Measurements from ENCODE around the gene RORC.

The RORC gene

GRCh38 chr1:151815716-151816327 lies 15.8 kb downstream of the RORC start:
- Histone ChIP-seq H3K27ac (no peak overlapping the region), H3K9me3 (ENCODE audit: control insufficient read depth, low read length) (no peaks in the 10 kb centered on the region), H3K4me1 (no peaks in the 10 kb centered on the region), H3K4me3 (ENCODE audit: low read depth, low read length) (no peak overlapping the region), H3K9ac (no peak overlapping the region), H3K27me3 (ENCODE audit: control insufficient read depth, insufficient read depth, low read length) (no peaks in the 10 kb centered on the region), H3K79me2 (peaks cover 2% of the 10 kb centered on the region), H3K4me2 (ENCODE audit: low read length) (no peak overlapping the region), H2AFZ (no peak overlapping the region), H3K36me3 (ENCODE audit: control insufficient read depth, insufficient read depth, low read length) (no peaks in the 10 kb centered on the region)
- no peak for TF ChIP-seq CTCF (IDR thresholded peaks at IDR 0.05)

GRCh38 chr1:151814971-151815545 lies 16.5 kb downstream of the RORC start:
- peaks cover 2% of the 10 kb centered on the region for H3K79me2 ChIP-seq
- H3K36me3 ChIP-seq (ENCODE audit: control insufficient read depth, insufficient read depth, low read length) = no peaks in the 10 kb centered on the region
- H3K27me3 ChIP-seq (ENCODE audit: control insufficient read depth, insufficient read depth, low read length) = no peaks in the 10 kb centered on the region
- H2AFZ ChIP-seq = no peak overlapping the region
- H3K9me3 ChIP-seq (ENCODE audit: control insufficient read depth, low read length) = no peaks in the 10 kb centered on the region
- H3K27ac ChIP-seq = no peak overlapping the region
- no peak for TF ChIP-seq CTCF (IDR thresholded peaks at IDR 0.05)
- no peak overlapping the region for H3K4me2 ChIP-seq (ENCODE audit: low read length)
- H3K4me3 ChIP-seq (ENCODE audit: low read depth, low read length) = no peak overlapping the region
- H3K4me1 ChIP-seq = no peaks in the 10 kb centered on the region
- H3K9ac ChIP-seq = no peak overlapping the region

DNA sequence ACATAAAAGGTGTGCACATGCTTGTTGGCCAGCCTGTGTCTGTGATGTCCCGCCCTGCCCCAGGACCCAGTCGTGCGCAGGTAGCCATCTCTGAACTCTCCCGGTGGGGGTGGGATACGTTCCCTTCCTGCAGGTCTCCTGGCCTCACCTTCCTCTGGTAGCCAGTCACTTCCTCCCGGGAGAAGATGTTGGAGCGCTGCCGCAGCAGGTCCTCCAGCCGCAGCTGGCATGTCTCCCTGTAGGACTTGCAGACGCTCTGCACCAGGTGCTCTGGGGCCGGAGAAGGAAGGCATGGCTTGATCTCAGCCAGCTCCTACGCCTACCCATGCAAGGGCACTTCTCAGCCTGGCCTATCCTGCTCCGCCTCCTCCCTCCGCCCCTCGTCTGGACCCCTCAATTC lies 17.2 kb downstream of the RORC start:
- no peaks in the 10 kb centered on the region for H3K36me3 ChIP-seq (ENCODE audit: control insufficient read depth, insufficient read depth, low read length)
- no peak overlapping the region for H2AFZ ChIP-seq
- no peaks in the 10 kb centered on the region for H3K9me3 ChIP-seq (ENCODE audit: control insufficient read depth, low read length)
- H3K4me2 ChIP-seq (ENCODE audit: low read length) = no peak overlapping the region
- no peaks in the 10 kb centered on the region for H3K79me2 ChIP-seq
- TF ChIP-seq CTCF (IDR thresholded peaks at IDR 0.05) = no peak
- H3K4me3 ChIP-seq (ENCODE audit: low read depth, low read length) = no peak overlapping the region
- no peak overlapping the region for H3K9ac ChIP-seq
- H3K27ac ChIP-seq = no peak overlapping the region
- no peaks in the 10 kb centered on the region for H3K27me3 ChIP-seq (ENCODE audit: control insufficient read depth, insufficient read depth, low read length)
- H3K4me1 ChIP-seq = no peaks in the 10 kb centered on the region

- Histone ChIP-seq H3K9me3 (ENCODE audit: control insufficient read depth, low read length) (no peaks in the 10 kb centered on the region), H3K4me1 (no peaks in the 10 kb centered on the region), H3K4me2 (ENCODE audit: low read length) (no peak overlapping the region), H3K4me3 (ENCODE audit: low read depth, low read length) (no peak overlapping the region), H3K27ac (no peak overlapping the region), H3K79me2 (no peaks in the 10 kb centered on the region), H2AFZ (no peak overlapping the region), H3K27me3 (ENCODE audit: control insufficient read depth, insufficient read depth, low read length) (no peaks in the 10 kb centered on the region), H3K36me3 (ENCODE audit: control insufficient read depth, insufficient read depth, low read length) (no peaks in the 10 kb centered on the region), H3K9ac (no peak overlapping the region)
- TF ChIP-seq CTCF (IDR thresholded peaks at IDR 0.05) = no peak
Measured at GRCh38 chr1:151813271-151813977, 18.2 kb downstream of the RORC start.
